A549 (cell line): ENCODE results near the gene PSMD13. TPM values are rescaled to one million over a fixed set of nuclear protein-coding genes. Genes with fewer than 3 reads are reported as not detected.

Experiments used
- ATAC-seq, 2 experiments: fragments of 200-7000 bp in 1 of 2; fragments of >200 bp in 1 of 2; cut with Nextera tagmentation in 1 of 2; cut with Tn5 transposase in 1 of 2; 3 replicates each; pipeline versions ENCODE4 v1.8.0 to v1.9.1; 2018 to 2020; ENCODE audit warnings: mild to moderate bottlenecking in 1 of 2, moderate library complexity in 1 of 2
- CTCF ChIA-PET: fragments of 300-600 bp; sonication (Branson Sonifier 250); formaldehyde crosslinking; extraction: SDS; loops from one replicate; lab custom pipeline; 2021; ENCODE audit warnings: antibody characterized with exemption, inconsistent platforms; lab: Yijun Ruan, JAX
- POLR2A ChIA-PET: fragments of 350-600 bp; formaldehyde crosslinking; extraction: SDS; loops from one replicate; lab custom pipeline; 2021; ENCODE audit warnings: antibody characterized with exemption, inconsistent platforms; lab: Yijun Ruan, JAX
- DNase-seq, 2 experiments: peaks; one replicate each; pipeline versions ENCODE4 v3.0.0 to v3.0.0-alpha.2; 2011 to 2016; ENCODE audit warnings: low read depth in 1 of 2, low spot score in 1 of 2
- FAIRE-seq: peaks from 2 replicates; lab custom pipeline; 2011; peaks lifted over from hg19 to GRCh38; lab: Jason Lieb, UNC
- H3K27ac ChIP-seq, 2 experiments: fragments of >200 bp; sonication (Bioruptor Twin); formaldehyde crosslinking; 3 replicates each; pipeline ENCODE4 v1.5.1; 2016 to 2017
- H3K4me1 ChIP-seq: fragments of >200 bp; sonication (Bioruptor Twin); formaldehyde crosslinking; 3 replicates; pipeline ENCODE4 v1.6.1; 2016
- H3K4me2 ChIP-seq: fragments of >200 bp; sonication (Bioruptor Twin); formaldehyde crosslinking; 3 replicates; pipeline ENCODE4 v1.6.1; 2016
- H3K4me3 ChIP-seq: fragments of >200 bp; sonication (Bioruptor Twin); formaldehyde crosslinking; 3 replicates; pipeline ENCODE4 v1.5.1; 2016
- H3K9me3 ChIP-seq: fragments of >200 bp; sonication (Bioruptor Twin); formaldehyde crosslinking; 3 replicates; pipeline ENCODE4 v1.6.1; 2016
- ATOH8 ChIP-seq: fragments of 250-450 bp; sonication (Bioruptor Pico); IDR thresholded peaks from 2 replicates; pipeline ENCODE4 v1.5.0; 2020; ENCODE audit warnings: low read depth, mild to moderate bottlenecking, moderate library complexity
- BCL3 ChIP-seq: fragments of >200 bp; sonication (Bioruptor Twin); formaldehyde crosslinking; IDR thresholded peaks from 3 replicates; pipeline ENCODE4 v1.6.1; 2016
- CEBPB ChIP-seq, 2 experiments: fragments of >200 bp in 1 of 2; sonication (Bioruptor Twin) in 1 of 2; formaldehyde crosslinking in 1 of 2; IDR thresholded peaks; 2 replicates each; pipeline ENCODE4 v1.6.1; 2012 to 2016
- CHD4 ChIP-seq: fragments of 200-600 bp; sonication (generic); IDR thresholded peaks from 2 replicates; pipeline ENCODE4 v1.6.1; 2016; ENCODE audit warnings: antibody characterized with exemption, mild to moderate bottlenecking, borderline replicate concordance
- CTCF ChIP-seq: fragments of >200 bp; sonication (Bioruptor Twin); formaldehyde crosslinking; IDR thresholded peaks from 3 replicates; pipeline ENCODE4 v1.5.1; 2016
- EHF ChIP-seq: fragments of 250-450 bp; sonication (Bioruptor Pico); IDR thresholded peaks from 2 replicates; pipeline ENCODE4 v1.5.0; 2020; ENCODE audit warnings: mild to moderate bottlenecking
- EP300 ChIP-seq, 2 experiments: fragments of >200 bp; sonication (Bioruptor Twin); formaldehyde crosslinking; IDR thresholded peaks; 2 replicates in 1 of 2; 3 replicates in 1 of 2; pipeline ENCODE4 v1.6.1; 2016 to 2017
- ESRRA ChIP-seq: fragments of 150-350 bp; IDR thresholded peaks from 2 replicates; pipeline ENCODE4 v1.6.1; 2014; ENCODE audit warnings: mild to moderate bottlenecking, low read length, borderline replicate concordance
- FOSB ChIP-seq: fragments of 250-450 bp; sonication (Bioruptor Pico); IDR thresholded peaks from 2 replicates; pipeline ENCODE4 v1.5.0; 2020; ENCODE audit warnings: mild to moderate bottlenecking, moderate library complexity
- HES2 ChIP-seq: fragments of >200 bp; sonication (Bioruptor Twin); formaldehyde crosslinking; IDR thresholded peaks from 2 replicates; pipeline ENCODE4 v1.6.1; 2016
- HOXA7 ChIP-seq: fragments of 250-450 bp; sonication (Bioruptor Pico); IDR thresholded peaks from 2 replicates; pipeline ENCODE4 v1.5.0; 2020; ENCODE audit warnings: mild to moderate bottlenecking, moderate library complexity
- HOXB13 ChIP-seq: fragments of 250-450 bp; sonication (Bioruptor Pico); IDR thresholded peaks from 2 replicates; pipeline ENCODE4 v1.5.0; 2020; ENCODE audit warnings: low read depth, mild to moderate bottlenecking, moderate library complexity
- HOXB5 ChIP-seq: fragments of 250-450 bp; sonication (Bioruptor Pico); IDR thresholded peaks from 2 replicates; pipeline ENCODE4 v1.5.0; 2020; ENCODE audit warnings: mild to moderate bottlenecking, moderate library complexity
- JUN ChIP-seq, 2 experiments: fragments of >200 bp; sonication (Bioruptor Twin); formaldehyde crosslinking; IDR thresholded peaks; 2 replicates in 1 of 2; 3 replicates in 1 of 2; pipeline ENCODE4 v1.6.1; 2016 to 2017
- NR3C1 ChIP-seq: fragments of >200 bp; sonication (Bioruptor Twin); formaldehyde crosslinking; IDR thresholded peaks from 3 replicates; pipeline ENCODE4 v1.6.1; 2017
- PHF8 ChIP-seq: fragments of 200-600 bp; sonication (generic); IDR thresholded peaks from 2 replicates; pipeline ENCODE4 v1.6.1; 2016; ENCODE audit warnings: low read depth, mild to moderate bottlenecking, antibody characterized with exemption, moderate library complexity, borderline replicate concordance
- POLR2AphosphoS2 ChIP-seq: conservative IDR thresholded peaks from 2 replicates; pipeline ENCODE4 v1.6.1; 2012; ENCODE audit warnings: low read length, improper control_type of control experiment, inconsistent platforms
- REST ChIP-seq: fragments of 200-600 bp; sonication (generic); IDR thresholded peaks from 2 replicates; pipeline ENCODE4 v1.6.1; 2016; ENCODE audit warnings: antibody characterized with exemption, mild to moderate bottlenecking, moderate library complexity
- RFX5 ChIP-seq: fragments of 450-650 bp; IDR thresholded peaks from 2 replicates; pipeline ENCODE4 v1.7.1; 2014; ENCODE audit warnings: antibody characterized with exemption, mild to moderate bottlenecking, moderate library complexity
- RNF2 ChIP-seq: fragments of 200-600 bp; sonication (generic); IDR thresholded peaks from 2 replicates; pipeline ENCODE4 v1.6.1; 2016; ENCODE audit warnings: low read depth, mild to moderate bottlenecking, antibody characterized with exemption, moderate library complexity, borderline replicate concordance
- SMC3 ChIP-seq: fragments of >200 bp; sonication (Bioruptor Twin); formaldehyde crosslinking; IDR thresholded peaks from 3 replicates; pipeline ENCODE4 v1.6.1; 2018; ENCODE audit warnings: inconsistent platforms
- SREBF2 ChIP-seq: fragments of 450-650 bp; IDR thresholded peaks from 2 replicates; pipeline ENCODE4 v1.6.1; 2014; ENCODE audit warnings: mild to moderate bottlenecking, moderate library complexity
- TFCP2L1 ChIP-seq: fragments of 250-450 bp; sonication (Bioruptor Pico); IDR thresholded peaks from 2 replicates; pipeline ENCODE4 v1.5.0; 2021; ENCODE audit warnings: mild to moderate bottlenecking
- USF2 ChIP-seq: fragments of 450-650 bp; IDR thresholded peaks from 2 replicates; pipeline ENCODE4 v1.6.1; 2014; ENCODE audit warnings: antibody characterized with exemption
- ZC3H11A ChIP-seq: fragments of 450-650 bp; IDR thresholded peaks from 2 replicates; pipeline ENCODE4 v1.6.1; 2014; ENCODE audit warnings: antibody characterized with exemption, mild to moderate bottlenecking
- ZFP36 ChIP-seq: fragments of 450-650 bp; IDR thresholded peaks from 2 replicates; pipeline ENCODE4 v1.6.1; 2014; ENCODE audit warnings: borderline replicate concordance; ENCODE audit not compliant: partially characterized antibody
- ZNF302 ChIP-seq: fragments of 250-450 bp; sonication (Bioruptor Pico); IDR thresholded peaks from 2 replicates; pipeline ENCODE4 v1.9.0; 2021; ENCODE audit warnings: inconsistent platforms, mild to moderate bottlenecking, moderate library complexity
- ZSCAN20 ChIP-seq: fragments of 250-450 bp; sonication (Bioruptor Pico); IDR thresholded peaks from 2 replicates; pipeline ENCODE4 v1.8.0; 2022; ENCODE audit warnings: mild to moderate bottlenecking, moderate library complexity
- WGBS: methylation state at CpG from one replicate; pipeline ENCODE4 v1.1.6; 2017; ENCODE audit errors: missing lambda C conversion rate; 5-methylcytosine and 5-hydroxymethylcytosine counted together
- polyA plus RNA-seq, 4 experiments: library from polyadenylated mRNA; depleted of rRNA in 3 of 4; stranded (reverse); fragments of >200 nt; fragmentation: RNase III in 1 of 4; extraction: RNeasy Plus Mini Kit Qiagen cat#74134 plus additional on column Dnase treatment in 1 of 4; gene quantifications; 2 replicates in 3 of 4; 3 replicates in 1 of 4; pipeline ENCODE4 v1.2.3, GENCODE V29; 2011 to 2017

The PSMD13 gene
- polyA plus RNA-seq, 2 of the 4 experiments (the other 2 are of a cell fraction) = 153 to 198 TPM

- ChIA-PET POLR2A (interaction anchor here (0.9 kb wide), 1 partner anchor 9 kb away, joined by 3 read pairs; no protein-coding TSS in a partner anchor), CTCF (interaction anchor here (1.2 kb wide), 1 partner anchor 50 kb away, joined by 3 read pairs; no protein-coding TSS in a partner anchor)
- WGBS = 37% methylated on average over 3 of the region's 3 CpGs
- DNase-seq (no peak), ATAC-seq (no peak), FAIRE-seq (no peak)
- no peak overlapping the region for H3K4me3 ChIP-seq
- no peaks in the 10 kb centered on the region for H3K9me3 ChIP-seq
- H3K27ac ChIP-seq = no peak overlapping the region
- H3K4me2 ChIP-seq = no peak overlapping the region
- no peaks in the 10 kb centered on the region for H3K4me1 ChIP-seq
- TF ChIP-seq SMC3 (no peak), ATOH8 (CRISPR knock-in tag) (no peak), USF2 (no peak), CHD4 (no peak), ZC3H11A (no peak), RFX5 (no peak), EP300 (IDR thresholded peaks at IDR 0.05) (no peak), POLR2AphosphoS2 (no peak), CEBPB (IDR thresholded peaks at IDR 0.05) (no peak), REST (no peak), ZNF302 (CRISPR knock-in tag) (no peak), TFCP2L1 (CRISPR knock-in tag) (no peak), ESRRA (no peak), ZFP36 (no peak), SREBF2 (no peak), JUN (IDR thresholded peaks at IDR 0.05) (no peak), EHF (CRISPR knock-in tag) (no peak)
Observed at GRCh38 chr11:255176-255575, 18.4 kb downstream of the PSMD13 start.

GRCh38 chr11:255816-256215 lies 19.0 kb downstream of the PSMD13 start:
- FAIRE-seq (no peak), ATAC-seq (no peak), DNase-seq (no peak)
- no peak for TF ChIP-seq CTCF
- no peak for TF ChIP-seq FOSB (CRISPR knock-in tag)
- TF ChIP-seq ZSCAN20 (CRISPR knock-in tag) = no peak
- no peak for TF ChIP-seq HOXA7 (CRISPR knock-in tag)
- no peak for TF ChIP-seq HOXB5 (CRISPR knock-in tag)
- no peak for TF ChIP-seq BCL3
- TF ChIP-seq ZC3H11A = no peak
- TF ChIP-seq USF2 = no peak
- no peak for TF ChIP-seq PHF8
- no peak for TF ChIP-seq HES2
- no peak for TF ChIP-seq ZFP36
- no peak for TF ChIP-seq NR3C1
- no peak for TF ChIP-seq HOXB13 (CRISPR knock-in tag)
- TF ChIP-seq RNF2 = no peak
- ChIA-PET CTCF (no interaction called here), POLR2A (no interaction called here)
- Histone ChIP-seq H3K9me3 (no peaks in the 10 kb centered on the region), H3K4me3 (no peak overlapping the region), H3K27ac (no peak overlapping the region), H3K4me2 (no peak overlapping the region), H3K4me1 (no peaks in the 10 kb centered on the region)
- WGBS = 79% methylated on average over 2 of the region's 2 CpGs
